ENCODE results near the gene PPP6R2. TPM values are rescaled to one million over a fixed set of nuclear protein-coding genes. Genes with fewer than 3 reads are reported as not detected.

The PPP6R2 gene
- total RNA-seq, 4 donors from 2014 or later: 82.8 to 201 (median 111) TPM

GRCh38 chr22:50487290-50488005 lies 144.3 kb downstream of the PPP6R2 start:
- DNase-seq: no peak

DNA sequence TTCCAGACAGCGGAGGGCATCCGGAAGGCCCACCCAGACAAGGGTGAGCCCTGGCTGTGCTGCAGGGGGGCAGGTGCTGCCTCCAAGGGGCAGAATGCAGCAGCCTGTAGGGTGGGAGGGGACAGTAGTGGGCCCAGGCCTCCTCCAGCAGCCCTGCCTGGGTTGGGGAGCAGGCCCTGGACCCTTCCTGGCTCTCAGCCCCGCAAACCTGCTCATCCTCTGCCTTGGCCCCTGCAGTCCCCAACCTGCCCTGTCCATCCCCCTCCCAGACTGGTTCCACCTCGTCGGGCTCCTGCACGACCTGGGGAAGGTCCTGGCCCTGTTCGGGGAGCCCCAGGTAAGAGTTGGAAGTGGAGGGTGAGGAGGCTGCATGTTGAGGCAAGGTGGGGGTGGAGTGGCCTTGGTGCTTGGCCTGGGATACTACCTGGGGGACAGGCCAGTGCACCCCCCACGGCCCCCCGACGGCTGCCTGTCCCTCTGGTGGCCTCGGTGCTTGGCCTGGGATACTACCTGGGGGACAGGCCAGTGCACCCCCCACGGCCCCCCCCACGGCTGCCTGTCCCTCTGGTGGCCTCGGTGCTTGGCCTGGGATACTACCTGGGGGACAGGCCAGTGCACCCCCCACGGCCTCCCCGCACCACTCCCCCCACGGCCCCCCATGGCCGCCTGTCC lies 145.0 kb downstream of the PPP6R2 start:
- Histone ChIP-seq H3K27ac (no peak overlapping the region), H3K4me3 (no peak overlapping the region), H3K9me3 (no peaks in the 10 kb centered on the region), H3K4me1 (peaks cover 0 to 18% (median 11%) of the 10 kb centered on the region in 4 donors), H3K27me3 (no peaks in the 10 kb centered on the region), H3K36me3 (no peaks in the 10 kb centered on the region)
- TF ChIP-seq CTCF (IDR thresholded peaks at IDR 0.05) (no peak), POLR2A (IDR thresholded peaks at IDR 0.05) (no peak)
- DNase-seq: no peak

More at GRCh38 chr22:50487290-50488005, 144.3 kb downstream of the PPP6R2 start:
- H3K27me3 ChIP-seq: peaks cover 0 to under 1% of the 10 kb centered on the region in 2 donors
- H3K36me3 ChIP-seq: no peaks in the 10 kb centered on the region
- H3K9me3 ChIP-seq: no peaks in the 10 kb centered on the region
- H3K27ac ChIP-seq: no peak overlapping the region
- no peak overlapping the region for H3K4me3 ChIP-seq
- TF ChIP-seq CTCF (IDR thresholded peaks at IDR 0.05): no peak
- no peak for TF ChIP-seq POLR2A (IDR thresholded peaks at IDR 0.05)
- H3K4me1 ChIP-seq: peaks cover 0 to 23% (median 11%) of the 10 kb centered on the region in 4 donors

- no peaks in the 10 kb centered on the region for H3K27me3 ChIP-seq
Measured at GRCh38 chr22:50488886-50489285, 145.8 kb downstream of the PPP6R2 start.

GRCh38 chr22:50489363-50490243 lies 146.5 kb downstream of the PPP6R2 start:
- no peak for DNase-seq
- no peaks in the 10 kb centered on the region for H3K36me3 ChIP-seq
- no peaks in the 10 kb centered on the region for H3K9me3 ChIP-seq
- no peak overlapping the region for H3K4me3 ChIP-seq
- TF ChIP-seq POLR2A (IDR thresholded peaks at IDR 0.05): no peak
- H3K27me3 ChIP-seq: no peaks in the 10 kb centered on the region
- peaks cover 0 to 3% (median 1%) of the 10 kb centered on the region in 4 donors for H3K4me1 ChIP-seq
- no peak overlapping the region for H3K27ac ChIP-seq

More at GRCh38 chr22:50488886-50489285, 145.8 kb downstream of the PPP6R2 start:
- H3K36me3 ChIP-seq: no peaks in the 10 kb centered on the region
- no peak overlapping the region for H3K4me3 ChIP-seq
- peaks cover 0 to 10% (median 7%) of the 10 kb centered on the region in 4 donors for H3K4me1 ChIP-seq
- TF ChIP-seq POLR2A (IDR thresholded peaks at IDR 0.05): no peak
- TF ChIP-seq CTCF (IDR thresholded peaks at IDR 0.05): no peak
- H3K9me3 ChIP-seq: no peaks in the 10 kb centered on the region
- no peak overlapping the region for H3K27ac ChIP-seq
- DNase-seq: no peak

GRCh38 chr22:50490531-50491308 lies 147.6 kb downstream of the PPP6R2 start:
- no peaks in the 10 kb centered on the region for H3K9me3 ChIP-seq
- H3K27ac ChIP-seq: no peak overlapping the region
- no peaks in the 10 kb centered on the region for H3K4me1 ChIP-seq
- no peak for TF ChIP-seq CTCF (IDR thresholded peaks at IDR 0.05)
- no peak for TF ChIP-seq POLR2A (IDR thresholded peaks at IDR 0.05)
- peak in 1 of 3 donors; percentile 51 for DNase-seq
- no peaks in the 10 kb centered on the region for H3K36me3 ChIP-seq
- H3K4me3 ChIP-seq: no peak overlapping the region
- H3K27me3 ChIP-seq: no peaks in the 10 kb centered on the region

Other genes with a start within 250 kb of the PPP6R2 start
- gene PANX2, start 172.6 kb upstream of the PPP6R2 start, total RNA-seq: under 1 TPM in 1 of 4 donors, not detected in 3; 0.40 TPM
- 100 to 1,000 TPM in 1 of 4 donors, 10 to 100 TPM in 3; 44.0 to 111 (median 86.3) TPM for gene TRABD, start 157.4 kb upstream of the PPP6R2 start, total RNA-seq
- gene SELENOO, start 142.3 kb upstream of the PPP6R2 start, total RNA-seq: 100 to 1,000 TPM in 1 of 4 donors, 10 to 100 TPM in 3; 48.7 to 101 (median 74.0) TPM
- gene TUBGCP6, start 98.3 kb upstream of the PPP6R2 start, total RNA-seq: 100 to 1,000 TPM in 2 of 4 donors, 10 to 100 TPM in 2; 51.5 to 163 (median 111) TPM
- gene HDAC10, start 92.1 kb upstream of the PPP6R2 start, total RNA-seq: 100 to 1,000 TPM in 3 of 4 donors, 10 to 100 TPM in 1; 57.3 to 165 (median 119) TPM
- 10 to 100 TPM in 1 of 4 donors, 1 to 10 TPM in 3; 1.2 to 37.1 (median 5.4) TPM for gene MAPK12, start 81.6 kb upstream of the PPP6R2 start, total RNA-seq
- 10 to 100 TPM in 1 of 4 donors, 1 to 10 TPM in 2, not detected in 1; 2.0 to 14.0 (median 2.5) TPM for gene MAPK11, start 72.9 kb upstream of the PPP6R2 start, total RNA-seq
- gene PLXNB2, start 35.7 kb upstream of the PPP6R2 start, total RNA-seq: 100 to 1,000 TPM; 182 to 597 (median 307) TPM
- 10 to 100 TPM in 1 of 4 donors, 1 to 10 TPM in 3; 5.4 to 14.9 (median 6.3) TPM for gene DENND6B, start 16.3 kb upstream of the PPP6R2 start, total RNA-seq
- gene SBF1, start 131.7 kb downstream of the PPP6R2 start, total RNA-seq: 100 to 1,000 TPM in 3 of 4 donors, 10 to 100 TPM in 1; 72.0 to 133 (median 121) TPM
- 1 to 10 TPM in 3 of 4 donors, under 1 TPM in 1; 0.83 to 8.4 (median 5.8) TPM for gene ADM2, start 138.2 kb downstream of the PPP6R2 start, total RNA-seq
- not detected for gene MIOX, start 143.5 kb downstream of the PPP6R2 start, total RNA-seq
- gene LMF2, start 164.4 kb downstream of the PPP6R2 start, total RNA-seq: 10 to 100 TPM; 68.5 to 94.9 (median 83.3) TPM
- 10 to 100 TPM; 34.0 to 85.8 (median 41.2) TPM for gene NCAPH2, start 164.9 kb downstream of the PPP6R2 start, total RNA-seq
- gene SCO2, start 182.3 kb downstream of the PPP6R2 start, total RNA-seq: 1 to 10 TPM in 3 of 4 donors, not detected in 1; 1.2 to 6.3 (median 4.5) TPM
- gene TYMP, start 186.7 kb downstream of the PPP6R2 start, total RNA-seq: 10 to 100 TPM; 53.5 to 93.9 (median 88.3) TPM
- 1 to 10 TPM in 1 of 4 donors, not detected in 3; 1.1 TPM for gene KLHDC7B, start 202.6 kb downstream of the PPP6R2 start, total RNA-seq
- not detected for gene SYCE3, start 219.6 kb downstream of the PPP6R2 start, total RNA-seq
- gene CPT1B, start 235.1 kb downstream of the PPP6R2 start, total RNA-seq: 100 to 1,000 TPM in 1 of 4 donors, 10 to 100 TPM in 3; 51.2 to 133 (median 56.5) TPM
- gene CHKB, start 239.5 kb downstream of the PPP6R2 start, total RNA-seq: 100 to 1,000 TPM; 111 to 278 (median 156) TPM